Ascending aorta (tissue), 2 donors: ENCODE data around the gene ETV7. TPM values are rescaled to one million over a fixed set of nuclear protein-coding genes. Genes with fewer than 3 reads are reported as not detected.
A peak's percentile ranks its signal among the peaks of the same experiment; 100 is the strongest.

ENCODE experiments used
- DNase-seq, 2 donors: peaks; one replicate each; pipeline ENCODE4 v3.0.0-alpha.2; 2019; ENCODE audit warnings: low spot score in 2 of 2
- H3K27ac ChIP-seq, 2 donors: fragments of 200-600 bp; sonication (generic); one replicate each; pipeline ENCODE4 v1.5.1; 2016 to 2017; ENCODE audit warnings: mild to moderate bottlenecking in 1 of 2
- H3K27me3 ChIP-seq: fragments of 200-600 bp; sonication (generic); one replicate; pipeline ENCODE4 v1.5.1; 2017
- H3K36me3 ChIP-seq, 2 donors: fragments of 200-600 bp; sonication (generic); one replicate each; pipeline ENCODE4 v1.5.1; 2016
- H3K4me1 ChIP-seq, 2 donors: fragments of 200-600 bp; sonication (generic); one replicate each; pipeline ENCODE4 v1.5.1; 2016 to 2017; ENCODE audit warnings: mild to moderate bottlenecking in 1 of 2
- H3K4me3 ChIP-seq, 2 donors: fragments of 200-600 bp; sonication (generic); one replicate each; pipeline ENCODE4 v1.5.1; 2016 to 2017; ENCODE audit warnings: mild to moderate bottlenecking in 1 of 2
- H3K9me3 ChIP-seq, 2 donors: fragments of 200-600 bp; sonication (generic); one replicate each; pipeline ENCODE4 v1.5.1; 2016
- intact Hi-C: fragments of 100-400 bp; cut with DNase I; formaldehyde crosslinking; loops from one replicate; pipeline ENCODE4 v1.15.1; 2023
- total RNA-seq: library from RNA; depleted of rRNA; stranded (reverse); fragments of >200 nt; gene quantifications from one replicate; pipeline ENCODE4 v1.1.0, GENCODE V29; 2016
- TF ChIP-seq, protein P1 (sequence below), 3 experiments: fragments of 200-600 bp in 2 of 3; fragments of 450-650 bp in 1 of 3; sonication (generic) in 2 of 3; IDR thresholded peaks; one replicate each; pipeline ENCODE4 v1.5.1; 2016 to 2019; ENCODE audit warnings: antibody characterized with exemption in 3 of 3, mild to moderate bottlenecking in 1 of 3, moderate library complexity in 1 of 3

ETV7 gene
- total RNA-seq, 1 donor from 2014 or later: not detected

DNA sequence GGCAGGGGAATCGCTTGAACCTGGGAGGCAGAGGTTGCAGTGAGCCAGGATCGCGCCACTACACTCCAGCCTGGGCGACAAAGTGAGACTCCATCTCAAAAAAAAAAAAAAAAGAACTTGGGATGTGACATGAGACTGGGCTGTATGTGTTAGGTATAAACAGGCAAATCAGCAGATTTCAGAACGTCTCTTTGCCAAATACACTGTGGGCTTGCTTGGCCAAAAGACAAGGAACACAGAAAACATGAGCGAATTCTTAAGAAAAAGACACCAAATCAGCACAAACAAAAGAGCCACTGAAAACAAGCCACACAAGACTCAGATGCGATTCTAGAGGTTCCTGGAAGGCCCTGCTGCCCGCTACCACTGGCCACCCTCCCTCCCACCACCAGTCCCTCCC is 12.5 kb downstream of the ETV7 start:
- H3K36me3 ChIP-seq: no peaks in the 10 kb centered on the region
- peak overlapping the region; percentile 46 to 60 for H3K27ac ChIP-seq
- H3K9me3 ChIP-seq: no peaks in the 10 kb centered on the region
- intact Hi-C loops: no loop called here
- H3K4me3 ChIP-seq: no peak overlapping the region
- H3K27me3 ChIP-seq: no peaks in the 10 kb centered on the region
- DNase-seq: no peak
- peaks cover 4 to 16% of the 10 kb centered on the region in 2 donors for H3K4me1 ChIP-seq
- TF ChIP-seq, protein P1, sequence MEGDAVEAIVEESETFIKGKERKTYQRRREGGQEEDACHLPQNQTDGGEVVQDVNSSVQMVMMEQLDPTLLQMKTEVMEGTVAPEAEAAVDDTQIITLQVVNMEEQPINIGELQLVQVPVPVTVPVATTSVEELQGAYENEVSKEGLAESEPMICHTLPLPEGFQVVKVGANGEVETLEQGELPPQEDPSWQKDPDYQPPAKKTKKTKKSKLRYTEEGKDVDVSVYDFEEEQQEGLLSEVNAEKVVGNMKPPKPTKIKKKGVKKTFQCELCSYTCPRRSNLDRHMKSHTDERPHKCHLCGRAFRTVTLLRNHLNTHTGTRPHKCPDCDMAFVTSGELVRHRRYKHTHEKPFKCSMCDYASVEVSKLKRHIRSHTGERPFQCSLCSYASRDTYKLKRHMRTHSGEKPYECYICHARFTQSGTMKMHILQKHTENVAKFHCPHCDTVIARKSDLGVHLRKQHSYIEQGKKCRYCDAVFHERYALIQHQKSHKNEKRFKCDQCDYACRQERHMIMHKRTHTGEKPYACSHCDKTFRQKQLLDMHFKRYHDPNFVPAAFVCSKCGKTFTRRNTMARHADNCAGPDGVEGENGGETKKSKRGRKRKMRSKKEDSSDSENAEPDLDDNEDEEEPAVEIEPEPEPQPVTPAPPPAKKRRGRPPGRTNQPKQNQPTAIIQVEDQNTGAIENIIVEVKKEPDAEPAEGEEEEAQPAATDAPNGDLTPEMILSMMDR (IDR thresholded peaks at IDR 0.05): no peak

DNA sequence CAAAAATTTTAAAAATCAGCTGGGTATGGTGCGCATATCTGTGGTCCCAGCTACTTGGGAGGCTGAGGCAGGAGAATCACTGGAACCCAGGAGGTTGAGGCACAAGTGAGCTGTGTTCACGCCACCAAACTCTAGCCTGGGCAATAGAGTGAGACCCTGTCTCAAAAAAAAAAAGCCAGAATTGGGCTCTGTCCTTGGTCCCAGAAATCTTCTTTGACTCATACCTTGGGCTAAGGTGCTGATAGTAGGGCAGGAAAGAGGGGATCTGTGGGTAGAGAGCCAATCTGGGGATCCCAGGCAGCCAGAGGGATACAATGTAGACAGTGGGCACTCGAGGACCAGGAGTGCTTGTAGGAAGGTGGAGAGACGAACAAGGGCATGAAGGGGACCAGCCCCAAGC is 13.3 kb downstream of the ETV7 start:
- H3K4me1 ChIP-seq: peaks cover 4 to 16% of the 10 kb centered on the region in 2 donors
- H3K36me3 ChIP-seq: peaks cover 0 to 3% of the 10 kb centered on the region in 2 donors
- TF ChIP-seq, protein P1 (IDR thresholded peaks at IDR 0.05): no peak
- H3K27ac ChIP-seq: peak overlapping the region in 1 of 2 donors; percentile 46
- no peaks in the 10 kb centered on the region for H3K9me3 ChIP-seq
- intact Hi-C loops: no loop called here
- no peaks in the 10 kb centered on the region for H3K27me3 ChIP-seq
- no peak for DNase-seq
- H3K4me3 ChIP-seq: no peak overlapping the region

DNA sequence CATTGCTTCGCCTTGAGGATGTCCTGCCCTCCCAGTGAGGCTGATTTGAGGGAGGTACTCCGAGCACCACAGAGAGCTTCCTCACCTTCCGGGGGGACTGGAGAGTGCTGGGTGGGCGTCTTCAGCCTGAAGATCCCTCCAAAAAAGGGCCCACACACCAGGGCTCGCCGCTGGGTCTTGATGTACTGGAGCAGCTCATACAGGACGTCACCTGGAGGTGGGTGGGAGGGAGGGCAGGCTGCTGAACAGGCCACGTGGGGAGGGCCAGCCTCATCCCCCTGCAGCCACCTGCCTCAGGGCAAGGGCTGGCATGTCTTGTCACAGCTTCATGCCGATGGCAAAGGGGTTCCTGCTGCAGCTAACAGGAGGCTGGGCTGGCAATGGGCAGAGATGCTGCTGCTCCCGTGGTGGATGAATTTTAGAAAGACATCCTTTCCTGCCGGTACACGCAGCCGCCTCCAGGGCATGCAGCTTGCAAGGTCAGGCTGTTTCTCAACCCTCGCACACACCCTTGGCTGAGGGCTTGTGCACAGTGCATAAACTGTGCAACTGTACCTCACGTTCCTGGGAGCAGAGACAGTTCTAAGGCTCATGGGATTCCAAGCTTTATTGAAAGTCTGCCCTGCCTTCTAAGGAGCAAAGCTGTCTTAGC is 14.0 kb downstream of the ETV7 start:
- H3K27me3 ChIP-seq: no peaks in the 10 kb centered on the region
- no peaks in the 10 kb centered on the region for H3K9me3 ChIP-seq
- H3K36me3 ChIP-seq: peaks cover 3 to 4% of the 10 kb centered on the region in 2 donors
- intact Hi-C loops: no loop called here
- no peak overlapping the region for H3K4me3 ChIP-seq
- TF ChIP-seq, protein P1 (IDR thresholded peaks at IDR 0.05): no peak
- H3K27ac ChIP-seq: no peak overlapping the region
- peaks cover 4 to 15% of the 10 kb centered on the region in 2 donors for H3K4me1 ChIP-seq
- no peak for DNase-seq

DNA sequence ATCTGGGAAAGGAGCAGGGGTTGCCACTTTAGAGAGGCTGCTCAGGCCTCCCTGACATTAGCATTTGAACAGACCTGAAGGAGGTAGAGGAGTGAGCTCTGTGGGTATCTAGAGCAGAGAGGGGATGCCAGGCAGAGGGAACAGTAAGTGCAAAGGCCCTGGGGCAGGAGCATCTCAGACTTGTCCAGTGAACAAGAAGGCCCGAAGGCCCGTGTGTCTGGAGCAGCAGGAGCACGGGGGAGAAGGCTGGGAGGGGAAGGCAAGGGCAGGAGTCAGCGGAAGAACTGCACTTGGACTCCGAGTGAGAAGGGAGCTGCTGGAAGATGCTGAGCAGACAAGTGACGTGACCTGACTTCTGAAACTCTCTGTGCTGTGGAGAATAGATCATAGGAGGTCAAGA is 15.4 kb downstream of the ETV7 start:
- intact Hi-C loops: no loop called here
- Histone ChIP-seq H3K4me3 (no peak overlapping the region), H3K36me3 (peaks cover 3 to 5% of the 10 kb centered on the region in 2 donors), H3K9me3 (no peaks in the 10 kb centered on the region), H3K4me1 (peaks cover 1 to 6% of the 10 kb centered on the region in 2 donors), H3K27ac (no peak overlapping the region), H3K27me3 (no peaks in the 10 kb centered on the region)
- DNase-seq: no peak
- TF ChIP-seq, protein P1 (IDR thresholded peaks at IDR 0.05): no peak

DNA sequence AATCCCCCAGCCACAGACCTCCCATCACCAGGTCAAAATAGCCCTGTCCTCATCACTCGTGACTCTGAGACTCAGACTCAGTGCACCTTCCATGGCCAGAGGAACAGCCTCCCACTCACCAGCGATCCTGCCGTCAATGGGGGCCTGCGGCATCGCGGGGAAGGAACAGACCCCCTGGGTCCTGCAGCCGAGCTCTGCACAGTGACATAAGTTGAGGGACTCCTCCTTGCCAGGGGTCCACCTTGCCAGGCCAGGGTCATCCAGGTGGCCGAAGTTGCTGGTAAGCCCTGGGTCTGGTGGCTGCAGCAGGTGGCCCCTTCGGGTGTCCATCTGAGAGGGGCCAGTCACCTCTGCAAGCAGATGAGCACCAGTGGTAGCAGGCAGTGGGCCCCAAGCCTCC is 16.3 kb downstream of the ETV7 start:
- no peaks in the 10 kb centered on the region for H3K9me3 ChIP-seq
- H3K36me3 ChIP-seq: peaks cover 3 to 5% of the 10 kb centered on the region in 2 donors
- no peak for DNase-seq
- H3K27ac ChIP-seq: no peak overlapping the region
- no peaks in the 10 kb centered on the region for H3K4me1 ChIP-seq
- intact Hi-C loops: no loop called here
- TF ChIP-seq, protein P1 (IDR thresholded peaks at IDR 0.05): no peak
- H3K4me3 ChIP-seq: no peak overlapping the region
- no peaks in the 10 kb centered on the region for H3K27me3 ChIP-seq
